Right lobe of liver (tissue), 6 donors: ENCODE results near the gene BICD2. TPM values are rescaled to one million over a fixed set of nuclear protein-coding genes. Genes with fewer than 3 reads are reported as not detected.

Source experiments
- ATAC-seq, 4 donors: fragments of 200-7000 bp; cut with Tn5 transposase; one replicate each; pipeline ENCODE4 v1.9.1; 2020; ENCODE audit warnings: mild to moderate bottlenecking in 4 of 4, moderate library complexity in 4 of 4
- DNase-seq, 3 donors: peaks; one replicate each; pipeline ENCODE4 v3.0.0-alpha.2; 2020
- H3K27ac ChIP-seq, 3 donors: fragments of 200-600 bp; one replicate each; pipeline ENCODE4 v1.8.0; 2022
- H3K27me3 ChIP-seq, 2 donors: fragments of 200-600 bp; one replicate each; pipeline ENCODE4 v1.8.0; 2022
- H3K36me3 ChIP-seq, 4 donors: fragments of 200-600 bp; sonication (generic) in 1 of 4; one replicate each; pipeline versions ENCODE4 v1.5.1 to v1.8.0; 2017 to 2022; ENCODE audit warnings: control low read depth in 1 of 4
- H3K4me1 ChIP-seq, 4 donors: fragments of 200-600 bp; sonication (generic) in 1 of 4; one replicate each; pipeline versions ENCODE4 v1.5.1 to v1.8.0; 2017 to 2022; ENCODE audit warnings: control low read depth in 1 of 4
- H3K4me3 ChIP-seq, 3 donors: fragments of 200-600 bp; one replicate each; pipeline ENCODE4 v1.8.0; 2022
- H3K9me3 ChIP-seq, 4 donors: fragments of 200-600 bp; sonication (generic) in 1 of 4; one replicate each; pipeline versions ENCODE4 v1.5.1 to v1.8.0; 2017 to 2022; ENCODE audit warnings: control low read depth in 1 of 4
- POLR2A ChIP-seq: fragments of 450-650 bp; IDR thresholded peaks from one replicate; pipeline ENCODE4 v1.6.1; 2017; ENCODE audit warnings: antibody characterized with exemption, mild to moderate bottlenecking
- WGBS: methylation state at CpG from one replicate; pipeline ENCODE4 v1.1.6; 2018; ENCODE audit warnings: low coverage, low lambda C conversion rate; ENCODE audit not compliant: insufficient coverage; ENCODE audit errors: missing lambda C conversion rate; 5-methylcytosine and 5-hydroxymethylcytosine counted together
- intact Hi-C, 2 donors: fragments of 100-400 bp; cut with DNase I; formaldehyde crosslinking; loops; one replicate each; pipeline versions ENCODE4 v1.11.2 to v1.14.1; 2022
- total RNA-seq, 6 experiments: library from RNA; depleted of rRNA in 2 of 6; stranded (reverse); fragments of >200 nt in 2 of 6; fragmentation: NEBNext Ultra II Directional in 3 of 6; extraction: Animal tissue kit (Norgen Biotek cat#: 25700) in 3 of 6; gene quantifications; one replicate each; pipeline versions ENCODE4 v1.1.0 to v1.2.4, GENCODE V29; 2016 to 2023
- TF ChIP-seq, protein P1 (sequence below), 4 donors: fragments of 200-600 bp in 3 of 4; fragments of 450-650 bp in 1 of 4; IDR thresholded peaks; one replicate each; pipeline versions ENCODE4 v1.5.1 to v1.8.0; 2016 to 2022; ENCODE audit warnings: antibody characterized with exemption in 4 of 4, mild to moderate bottlenecking in 2 of 4
- donor health status: DM: no; HTN: yes; CAD: no.
- donor health status: DM: no; HTN: no; CAD: no.
- donor health status: DM: no; HTN: no; CAD: no.
- donor health status: DM: no; HTN: yes; CAD: no.
- donor health status: DM: no; HTN: yes; CAD: no.

The BICD2 gene
- total RNA-seq, 6 experiments from 2014 or later = 6.3 to 14.9 (median 9.8) TPM

DNA sequence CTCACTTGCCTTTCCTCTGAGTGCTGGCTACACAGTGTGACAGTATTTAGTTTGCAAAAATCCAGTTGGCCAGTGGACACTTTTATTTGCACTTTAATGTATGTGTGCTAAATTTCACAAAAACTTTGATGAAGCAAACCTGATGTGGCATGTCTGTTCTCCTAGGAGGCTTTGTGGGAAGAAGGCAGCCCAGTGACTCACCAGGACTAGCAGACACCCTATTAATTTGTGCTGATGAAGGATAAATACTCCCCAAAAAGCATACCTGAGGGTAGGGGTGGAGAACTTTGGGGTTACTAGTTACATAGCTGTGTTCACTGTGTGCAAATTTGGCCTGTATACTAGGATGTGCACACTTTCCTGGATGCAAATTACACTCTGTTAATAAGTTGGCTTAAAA lies 55.4 kb downstream of the BICD2 start:
- DNase-seq (no peak), ATAC-seq (no peak)
- no peaks in the 10 kb centered on the region for H3K9me3 ChIP-seq
- H3K27me3 ChIP-seq = no peaks in the 10 kb centered on the region
- no peak overlapping the region for H3K4me3 ChIP-seq
- no peaks in the 10 kb centered on the region for H3K4me1 ChIP-seq
- TF ChIP-seq, protein P1, sequence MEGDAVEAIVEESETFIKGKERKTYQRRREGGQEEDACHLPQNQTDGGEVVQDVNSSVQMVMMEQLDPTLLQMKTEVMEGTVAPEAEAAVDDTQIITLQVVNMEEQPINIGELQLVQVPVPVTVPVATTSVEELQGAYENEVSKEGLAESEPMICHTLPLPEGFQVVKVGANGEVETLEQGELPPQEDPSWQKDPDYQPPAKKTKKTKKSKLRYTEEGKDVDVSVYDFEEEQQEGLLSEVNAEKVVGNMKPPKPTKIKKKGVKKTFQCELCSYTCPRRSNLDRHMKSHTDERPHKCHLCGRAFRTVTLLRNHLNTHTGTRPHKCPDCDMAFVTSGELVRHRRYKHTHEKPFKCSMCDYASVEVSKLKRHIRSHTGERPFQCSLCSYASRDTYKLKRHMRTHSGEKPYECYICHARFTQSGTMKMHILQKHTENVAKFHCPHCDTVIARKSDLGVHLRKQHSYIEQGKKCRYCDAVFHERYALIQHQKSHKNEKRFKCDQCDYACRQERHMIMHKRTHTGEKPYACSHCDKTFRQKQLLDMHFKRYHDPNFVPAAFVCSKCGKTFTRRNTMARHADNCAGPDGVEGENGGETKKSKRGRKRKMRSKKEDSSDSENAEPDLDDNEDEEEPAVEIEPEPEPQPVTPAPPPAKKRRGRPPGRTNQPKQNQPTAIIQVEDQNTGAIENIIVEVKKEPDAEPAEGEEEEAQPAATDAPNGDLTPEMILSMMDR (IDR thresholded peaks at IDR 0.05) = no peak
- TF ChIP-seq POLR2A = no peak
- intact Hi-C loops = no loop called here
- H3K36me3 ChIP-seq = peaks cover 0 to 15% (median 3%) of the 10 kb centered on the region in 4 donors
- H3K27ac ChIP-seq = no peak overlapping the region

DNA sequence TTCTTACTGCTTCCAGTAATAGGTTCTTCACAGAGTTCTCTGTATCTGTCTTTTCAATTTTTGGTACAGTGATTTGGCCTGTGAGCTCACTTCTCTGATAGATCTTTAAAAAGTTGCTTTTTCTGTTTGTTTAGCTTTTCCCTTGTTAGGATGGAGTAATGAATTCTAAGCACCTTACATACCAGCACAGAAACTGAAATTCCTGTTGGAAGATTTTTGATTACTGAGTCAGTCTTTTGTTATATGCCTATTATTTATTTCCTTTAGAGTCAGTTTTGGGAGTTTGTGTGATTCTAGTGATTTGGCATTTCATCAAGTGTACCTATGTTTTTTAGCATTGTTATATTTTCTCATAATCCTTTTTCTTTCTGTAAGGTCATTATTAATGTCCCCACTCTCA lies 57.1 kb downstream of the BICD2 start:
- Histone ChIP-seq H3K27me3 (no peaks in the 10 kb centered on the region), H3K36me3 (no peaks in the 10 kb centered on the region), H3K4me3 (no peak overlapping the region), H3K4me1 (no peaks in the 10 kb centered on the region), H3K27ac (no peak overlapping the region), H3K9me3 (no peaks in the 10 kb centered on the region)
- DNase-seq = no peak
- no peak for ATAC-seq
- TF ChIP-seq, protein P1 (IDR thresholded peaks at IDR 0.05) = no peak
- no peak for TF ChIP-seq POLR2A
- intact Hi-C loops = no loop called here

DNA sequence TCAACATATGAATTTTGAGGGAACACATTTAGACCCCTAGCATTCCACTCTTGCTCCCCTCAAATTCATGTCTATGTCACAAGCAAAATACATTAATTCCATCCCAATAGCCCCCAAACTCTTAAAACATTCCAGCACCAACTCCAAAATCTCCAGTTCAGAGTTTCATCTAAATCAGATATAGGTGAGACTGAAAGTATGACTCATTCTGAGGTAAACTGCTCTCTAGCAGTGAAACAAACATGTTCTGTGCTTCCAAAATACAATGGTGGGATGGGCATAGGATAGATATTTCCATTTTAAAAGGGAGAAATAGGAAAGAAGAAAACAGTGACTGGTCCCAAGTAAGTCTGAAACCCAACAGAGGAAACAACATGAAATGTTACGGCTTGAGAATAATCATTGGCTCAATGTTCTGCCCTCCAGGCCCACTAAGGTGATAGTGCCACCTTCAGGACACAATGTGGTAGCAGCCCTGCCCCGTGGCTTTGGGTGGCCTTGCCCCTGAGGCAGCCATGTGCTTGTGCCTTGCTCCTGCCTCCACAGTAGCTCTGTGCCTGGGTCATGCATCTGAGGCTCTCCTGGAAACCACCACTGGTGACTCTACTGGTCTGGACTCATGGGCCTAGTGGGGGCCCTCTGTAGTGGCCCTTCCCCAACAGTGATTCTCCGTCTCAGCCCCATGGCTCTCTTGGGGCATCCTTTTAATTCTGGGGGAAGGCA lies 58.3 kb downstream of the BICD2 start:
- H3K9me3 ChIP-seq = no peaks in the 10 kb centered on the region
- no peaks in the 10 kb centered on the region for H3K4me1 ChIP-seq
- ATAC-seq = peak; percentile 86 to 95 (median 93)
- no peak overlapping the region for H3K27ac ChIP-seq
- H3K4me3 ChIP-seq = no peak overlapping the region
- 28% methylated on average over 2 of the region's 3 CpGs for WGBS
- no peak for TF ChIP-seq POLR2A
- TF ChIP-seq, protein P1 (IDR thresholded peaks at IDR 0.05) = peak; percentile 32 to 72 (median 52)
- intact Hi-C loops = no loop called here
- no peaks in the 10 kb centered on the region for H3K36me3 ChIP-seq
- DNase-seq = no peak
- no peaks in the 10 kb centered on the region for H3K27me3 ChIP-seq

DNA sequence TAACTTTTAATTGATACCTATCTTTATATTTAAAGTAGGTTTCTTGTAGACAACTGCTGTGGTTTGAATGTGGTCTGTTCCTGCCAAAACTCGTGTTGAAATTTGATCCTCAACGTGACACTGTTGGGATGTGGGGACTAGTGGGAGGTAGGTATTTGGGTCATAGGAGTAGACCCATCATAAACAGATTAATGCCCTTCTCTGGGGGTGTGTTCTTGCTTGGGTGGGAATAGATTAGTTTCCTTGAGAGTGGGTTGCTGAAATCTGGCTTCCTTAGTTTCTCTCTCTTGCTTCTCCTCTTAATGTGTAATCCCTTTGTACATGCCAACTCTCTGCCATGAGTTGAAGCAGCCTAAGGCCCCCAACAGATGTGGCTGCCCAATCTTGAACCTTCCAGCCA lies 60.1 kb downstream of the BICD2 start:
- no peak for TF ChIP-seq POLR2A
- TF ChIP-seq, protein P1 (IDR thresholded peaks at IDR 0.05) = no peak
- Histone ChIP-seq H3K4me1 (no peaks in the 10 kb centered on the region), H3K27ac (no peak overlapping the region), H3K27me3 (no peaks in the 10 kb centered on the region), H3K9me3 (no peaks in the 10 kb centered on the region), H3K4me3 (no peak overlapping the region), H3K36me3 (no peaks in the 10 kb centered on the region)
- intact Hi-C loops = no loop called here
- ATAC-seq = no peak
- WGBS = 51% methylated on average over 2 of the region's 2 CpGs
- no peak for DNase-seq

DNA sequence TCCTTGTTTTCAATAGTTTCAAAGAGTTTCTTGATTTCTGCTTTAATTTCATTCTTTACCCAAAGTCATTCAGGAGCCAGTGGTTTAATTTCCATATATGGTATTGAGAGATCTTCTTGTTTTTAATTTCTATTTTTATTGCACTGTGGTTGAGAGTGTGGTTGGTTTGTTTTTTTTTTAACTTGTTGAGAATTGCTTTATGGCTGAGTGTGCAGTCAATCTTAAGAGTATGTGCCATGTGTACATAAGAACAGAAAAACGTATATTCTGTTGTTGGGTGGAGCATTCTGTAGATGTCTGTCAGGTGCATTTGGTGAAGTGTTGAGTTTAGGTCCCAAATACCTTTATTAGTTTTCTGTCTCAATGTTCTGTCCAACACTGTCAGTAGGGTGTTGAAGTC lies 68.0 kb downstream of the BICD2 start:
- Histone ChIP-seq H3K4me3 (no peak overlapping the region), H3K27ac (no peak overlapping the region), H3K36me3 (no peaks in the 10 kb centered on the region), H3K9me3 (no peaks in the 10 kb centered on the region), H3K4me1 (no peaks in the 10 kb centered on the region), H3K27me3 (no peaks in the 10 kb centered on the region)
- DNase-seq (no peak), ATAC-seq (no peak)
- intact Hi-C loops = no loop called here
- TF ChIP-seq, protein P1 (IDR thresholded peaks at IDR 0.05) = no peak
- TF ChIP-seq POLR2A = no peak
- WGBS = 35% methylated on average over 1 of the region's 1 CpG
